ENCODE data around the gene SNX32.
A peak's percentile ranks its signal among the peaks of the same experiment; 100 is the strongest.

Gene SNX32

GRCh38 chr11:65857853-65858680 is 24.3 kb downstream of the SNX32 start, which contains the start of gene CFL1:
Gene CFL1, minus strand, starts transcription at chr11:65858180. Its CDS starts 81 bp downstream, at chr11:65858099.
- DNase-seq, result peak; percentile 83

GRCh38 chr11:65858681-65859087 is 24.9 kb downstream of the SNX32 start:
- DNase-seq, result no peak

- DNase-seq, result peak; percentile 96
Observed at GRCh38 chr11:65859095-65859811, 25.5 kb downstream of the SNX32 start.

- no peak for DNase-seq
Observed at GRCh38 chr11:65859812-65860277, 26.1 kb downstream of the SNX32 start.

GRCh38 chr11:65860278-65861164 is 26.8 kb downstream of the SNX32 start, which contains the start of gene MUS81:
Gene MUS81, plus strand, starts transcription at chr11:65860433. Its CDS starts 321 bp downstream, at chr11:65860754.
- peak; percentile 94 for DNase-seq

- DNase-seq, result no peak
Observed at GRCh38 chr11:65861165-65861505, 27.4 kb downstream of the SNX32 start.

- no peak for DNase-seq
Observed at GRCh38 chr11:65861533-65862183, 27.9 kb downstream of the SNX32 start.

- DNase-seq, result no peak
Observed at GRCh38 chr11:65862191-65862735, 28.5 kb downstream of the SNX32 start.

- no peak for DNase-seq
Observed at GRCh38 chr11:65862941-65863888, 29.5 kb downstream of the SNX32 start.

GRCh38 chr11:65863889-65864705 is 30.3 kb downstream of the SNX32 start:
- DNase-seq, result no peak

- no peak for DNase-seq
Observed at GRCh38 chr11:65864706-65865471, 31.1 kb downstream of the SNX32 start.

GRCh38 chr11:65865550-65866172 is 31.9 kb downstream of the SNX32 start:
- DNase-seq, result no peak

- no peak for DNase-seq
Observed at GRCh38 chr11:65866509-65867283, 32.9 kb downstream of the SNX32 start.

- DNase-seq, result no peak
Observed at GRCh38 chr11:65867284-65868071, 33.7 kb downstream of the SNX32 start.

GRCh38 chr11:65868076-65868667 is 34.4 kb downstream of the SNX32 start:
- no peak for DNase-seq

GRCh38 chr11:65868907-65869306 is 35.1 kb downstream of the SNX32 start:
- DNase-seq, result no peak
